ENCODE measurements around the gene MYO1D. TPM values are rescaled to one million over a fixed set of nuclear protein-coding genes. Genes with fewer than 3 reads are reported as not detected.
"Not testable (repeated sequence)": the region's sequence is repeated elsewhere in the genome, so short reads cannot be mapped to it uniquely, and the experiment has no call there.

Gene MYO1D
- total RNA-seq, 1 experiment from 2014 or later = 206 TPM

GRCh38 chr17:32719689-32720088, 157.2 kb downstream of the MYO1D start:
- DNase-seq = no peak
- H3K9me3 ChIP-seq = no peaks in the 10 kb centered on the region
- H3K4me3 ChIP-seq (ENCODE audit: low read depth, low read length) = no peak overlapping the region
- no TSS peak for BruUV-seq (replicated peaks)
- ChIA-PET CTCF (no interaction called here), POLR2A (no interaction called here)
- no peaks in the 10 kb centered on the region; the same call in none of the 2 replicates for H3K36me3 ChIP-seq (ENCODE audit: control insufficient read depth, insufficient read depth, low read length)
- peaks cover 78% of the 10 kb centered on the region for H3K36me3 Mint-ChIP-seq (ENCODE audit: insufficient read depth, unreplicated experiment)
- intact Hi-C loops (cut with micrococcal nuclease; ENCODE audit: unreplicated experiment) = no loop called here
- H3K27ac Mint-ChIP-seq (ENCODE audit: unreplicated experiment) = no peak overlapping the region
- TF ChIP-seq CTCF (IDR thresholded peaks at IDR 0.05; ENCODE audit: insufficient read depth in 1 of 2, low read depth in 1 of 2, low read length in 1 of 2, severe bottlenecking in 1 of 2, unreplicated experiment in 1 of 2) = no peak
- no peaks in the 10 kb centered on the region for H3K27me3 Mint-ChIP-seq (ENCODE audit: insufficient read depth, unreplicated experiment)
- H3K27me3 ChIP-seq (replicated peaks; ENCODE audit: control insufficient read depth, insufficient read depth, low read length) = no peaks in the 10 kb centered on the region
- H3K4me1 Mint-ChIP-seq (ENCODE audit: low read depth, unreplicated experiment) = peaks cover 10% of the 10 kb centered on the region
- no peak overlapping the region for H3K4me3 Mint-ChIP-seq (ENCODE audit: unreplicated experiment)
- H3K9me3 Mint-ChIP-seq (ENCODE audit: unreplicated experiment) = peaks cover 2% of the 10 kb centered on the region
- H3K4me1 ChIP-seq = no peaks in the 10 kb centered on the region

GRCh38 chr17:32714922-32715321, 162.0 kb downstream of the MYO1D start:
- POLR2A ChIA-PET; H3K4me1 Mint-ChIP-seq (ENCODE audit: low read depth, unreplicated experiment); H3K27me3 Mint-ChIP-seq (ENCODE audit: insufficient read depth, unreplicated experiment): not testable (repeated sequence)

GRCh38 chr17:32714206-32714605, 162.7 kb downstream of the MYO1D start:
- H3K9me3 ChIP-seq; H3K4me1 Mint-ChIP-seq (ENCODE audit: low read depth, unreplicated experiment); POLR2A ChIA-PET; H3K9me3 Mint-ChIP-seq (ENCODE audit: unreplicated experiment); H3K4me3 ChIP-seq (ENCODE audit: low read depth, low read length); BruUV-seq (replicated peaks); intact Hi-C loops (cut with micrococcal nuclease; ENCODE audit: unreplicated experiment); CTCF ChIA-PET; H3K36me3 ChIP-seq (ENCODE audit: control insufficient read depth, insufficient read depth, low read length); H3K4me3 Mint-ChIP-seq (ENCODE audit: unreplicated experiment); H3K27me3 Mint-ChIP-seq (ENCODE audit: insufficient read depth, unreplicated experiment); H3K27me3 ChIP-seq (replicated peaks; ENCODE audit: control insufficient read depth, insufficient read depth, low read length); H3K27ac Mint-ChIP-seq (ENCODE audit: unreplicated experiment); DNase-seq; H3K4me1 ChIP-seq: not testable (repeated sequence)
- H3K36me3 Mint-ChIP-seq (ENCODE audit: insufficient read depth, unreplicated experiment) = peaks cover 80% of the 10 kb centered on the region

More at GRCh38 chr17:32714922-32715321, 162.0 kb downstream of the MYO1D start:
- H3K27ac Mint-ChIP-seq (ENCODE audit: unreplicated experiment); H3K4me3 Mint-ChIP-seq (ENCODE audit: unreplicated experiment); BruUV-seq (replicated peaks); DNase-seq; H3K36me3 ChIP-seq (ENCODE audit: control insufficient read depth, insufficient read depth, low read length); CTCF ChIA-PET; H3K4me3 ChIP-seq (ENCODE audit: low read depth, low read length); H3K4me1 ChIP-seq; H3K9me3 ChIP-seq; intact Hi-C loops (cut with micrococcal nuclease; ENCODE audit: unreplicated experiment); H3K9me3 Mint-ChIP-seq (ENCODE audit: unreplicated experiment); H3K27me3 ChIP-seq (replicated peaks; ENCODE audit: control insufficient read depth, insufficient read depth, low read length): not testable (repeated sequence)
- peaks cover 80% of the 10 kb centered on the region for H3K36me3 Mint-ChIP-seq (ENCODE audit: insufficient read depth, unreplicated experiment)

- no peak overlapping the region for H3K4me3 ChIP-seq (ENCODE audit: low read depth, low read length)
- Mint-ChIP-seq H3K27me3 (ENCODE audit: insufficient read depth, unreplicated experiment) (no peaks in the 10 kb centered on the region), H3K4me1 (ENCODE audit: low read depth, unreplicated experiment) (no peaks in the 10 kb centered on the region), H3K27ac (ENCODE audit: unreplicated experiment) (no peak overlapping the region), H3K9me3 (ENCODE audit: unreplicated experiment) (no peaks in the 10 kb centered on the region), H3K36me3 (ENCODE audit: insufficient read depth, unreplicated experiment) (peaks cover 81% of the 10 kb centered on the region), H3K4me3 (ENCODE audit: unreplicated experiment) (no peak overlapping the region)
- no peaks in the 10 kb centered on the region for H3K4me1 ChIP-seq
- POLR2A ChIA-PET = no interaction called here
- H3K9me3 ChIP-seq = no peaks in the 10 kb centered on the region
- no TSS peak for BruUV-seq (replicated peaks)
- CTCF ChIA-PET = no interaction called here
- intact Hi-C loops (cut with micrococcal nuclease; ENCODE audit: unreplicated experiment) = no loop called here
- DNase-seq = no peak
- no peaks in the 10 kb centered on the region; the same call in 1 of the 2 replicates for H3K36me3 ChIP-seq (ENCODE audit: control insufficient read depth, insufficient read depth, low read length)
- no peaks in the 10 kb centered on the region for H3K27me3 ChIP-seq (replicated peaks; ENCODE audit: control insufficient read depth, insufficient read depth, low read length)
- no peak for TF ChIP-seq CTCF (IDR thresholded peaks at IDR 0.05; ENCODE audit: insufficient read depth in 1 of 2, low read depth in 1 of 2, low read length in 1 of 2, severe bottlenecking in 1 of 2, unreplicated experiment in 1 of 2)
Observed at GRCh38 chr17:32713081-32713480, 163.8 kb downstream of the MYO1D start.
